Panc1 (cell line): ENCODE data around the gene FSIP1. TPM values are rescaled to one million over a fixed set of nuclear protein-coding genes. Genes with fewer than 3 reads are reported as not detected.

Experiments used
- ATAC-seq: fragments of 200-7000 bp; cut with Tn5 transposase; 2 replicates; pipeline ENCODE4 v1.9.1; 2020; ENCODE audit warnings: mild to moderate bottlenecking, moderate library complexity
- BruUV-seq: library from RNA; stranded (reverse); fragments of 400-500 nt; replicated peaks from 2 replicates; lab custom pipeline; 2021; lab: Mats Ljungman, UMichigan
- CTCF ChIA-PET: fragments of 300-600 bp; sonication (Branson Sonifier 250); formaldehyde crosslinking; loops from one replicate; lab custom pipeline; 2022; ENCODE audit warnings: antibody characterized with exemption; lab: Charles Lee
- POLR2A ChIA-PET: fragments of 300-600 bp; sonication (Branson Sonifier 250); formaldehyde crosslinking; loops from one replicate; lab custom pipeline; 2022; ENCODE audit warnings: antibody characterized with exemption; lab: Charles Lee
- DNase-seq: peaks from one replicate; pipeline ENCODE4 v3.0.0-alpha.2; 2010; ENCODE audit warnings: low read depth, low spot score
- H3K27ac ChIP-seq: 2 replicates; pipeline ENCODE4 v1.5.1; 2011; ENCODE audit warnings: mild to moderate bottlenecking, low read length, inconsistent platforms
- H3K27me3 ChIP-seq: fragments of 200-500 bp; sonication (Bioruptor generic); 2 replicates; pipeline ENCODE4 v1.6.0; 2014; ENCODE audit warnings: low read length, inconsistent platforms; ENCODE audit not compliant: control insufficient read depth, insufficient read depth
- H3K36me3 ChIP-seq: fragments of 200-500 bp; sonication (Bioruptor generic); 2 replicates; pipeline ENCODE4 v1.5.1; 2014; ENCODE audit warnings: inconsistent platforms, mild to moderate bottlenecking, low read length, moderate library complexity; ENCODE audit not compliant: control insufficient read depth, insufficient read depth
- H3K4me1 ChIP-seq: 2 replicates; pipeline ENCODE4 v1.5.1; 2011; ENCODE audit warnings: inconsistent platforms, mild to moderate bottlenecking, low read length, moderate library complexity; ENCODE audit not compliant: control insufficient read depth, insufficient read depth
- H3K4me3 ChIP-seq, 2 experiments: 2 replicates each; pipeline ENCODE4 v1.5.1; 2011 to 2012; ENCODE audit warnings: low read depth in 2 of 2, low read length in 2 of 2, mild to moderate bottlenecking in 2 of 2, inconsistent platforms in 1 of 2, moderate library complexity in 1 of 2
- H3K9me3 ChIP-seq: fragments of 200-500 bp; sonication (Bioruptor generic); 2 replicates; pipeline ENCODE4 v1.5.1; 2014; ENCODE audit warnings: low read depth, mild to moderate bottlenecking, inconsistent platforms, low read length, moderate library complexity; ENCODE audit not compliant: control insufficient read depth, insufficient read depth
- POLR2AphosphoS5 ChIP-seq: IDR thresholded peaks from 2 replicates; pipeline ENCODE4 v1.6.1; 2012; ENCODE audit warnings: mild to moderate bottlenecking, low read depth, low read length, moderate library complexity
- SIN3A ChIP-seq: IDR thresholded peaks from 2 replicates; pipeline ENCODE4 v1.6.1; 2012; ENCODE audit warnings: low read depth, mild to moderate bottlenecking, low read length, moderate library complexity, borderline replicate concordance; ENCODE audit not compliant: insufficient read depth
- TCF7L2 ChIP-seq: IDR thresholded peaks from 2 replicates; pipeline ENCODE4 v1.6.1; 2011; ENCODE audit warnings: mild to moderate bottlenecking, low read depth, low read length, inconsistent platforms
- in situ Hi-C: cut with HindIII; loops from 2 replicates; pipeline ENCODE4 v1.10.0; 2016; ENCODE audit warnings: low sequenced_read_pairs, low pct_unique_long_range_greater_than_20kb
- intact Hi-C: fragments of 100-400 bp; cut with micrococcal nuclease; formaldehyde crosslinking; loops from one replicate; pipeline ENCODE4 v1.10.0; 2022; ENCODE audit not compliant: unreplicated experiment
- total RNA-seq: library from RNA; stranded (reverse); gene quantifications from one replicate; pipeline ENCODE4 v1.2.1, GENCODE V29; 2021; ENCODE audit not compliant: unreplicated experiment
- TF ChIP-seq, protein P1 (sequence below): fragments of 450-650 bp; IDR thresholded peaks from 2 replicates; pipeline ENCODE4 v1.5.1; 2017; ENCODE audit warnings: mild to moderate bottlenecking
- TF ChIP-seq, protein P2 (sequence below), 2 experiments: IDR thresholded peaks; 2 replicates each; pipeline ENCODE4 v1.6.1; 2011 to 2012; ENCODE audit warnings: low read depth in 2 of 2, control low read depth in 1 of 2, low read length in 1 of 2, mild to moderate bottlenecking in 1 of 2, moderate library complexity in 1 of 2; ENCODE audit not compliant: insufficient read depth in 1 of 2

The FSIP1 gene
- total RNA-seq, 1 experiment from 2014 or later, result 1.4 TPM

DNA sequence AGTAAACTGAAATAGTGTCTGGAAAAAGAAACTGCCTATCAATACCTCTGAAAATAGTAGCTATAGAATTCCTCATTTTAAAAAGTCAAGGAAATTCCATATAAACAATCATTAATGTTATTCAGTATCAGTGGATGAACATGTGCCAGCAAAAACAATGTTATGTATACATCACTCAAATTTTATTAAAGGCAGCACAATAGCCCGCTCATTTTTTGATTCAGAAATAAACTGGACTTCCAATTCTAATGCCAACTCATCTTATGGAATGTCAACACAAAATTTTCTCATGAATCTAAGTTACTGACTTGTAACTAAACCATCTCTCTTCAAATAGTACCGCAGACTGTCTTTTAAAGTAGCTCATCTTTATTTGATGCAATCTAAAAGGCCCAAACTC, 182.8 kb downstream of the FSIP1 start:
- H3K27me3 ChIP-seq, result no peaks in the 10 kb centered on the region
- intact Hi-C loops (loop anchor here (10.0 kb wide), 1 partner anchor 155 kb away; no protein-coding TSS in a partner anchor), in situ Hi-C loops (no loop called here)
- no peaks in the 10 kb centered on the region for H3K4me1 ChIP-seq
- TF ChIP-seq TCF7L2 (no peak), POLR2AphosphoS5 (no peak), SIN3A (no peak)
- TF ChIP-seq, protein P1, sequence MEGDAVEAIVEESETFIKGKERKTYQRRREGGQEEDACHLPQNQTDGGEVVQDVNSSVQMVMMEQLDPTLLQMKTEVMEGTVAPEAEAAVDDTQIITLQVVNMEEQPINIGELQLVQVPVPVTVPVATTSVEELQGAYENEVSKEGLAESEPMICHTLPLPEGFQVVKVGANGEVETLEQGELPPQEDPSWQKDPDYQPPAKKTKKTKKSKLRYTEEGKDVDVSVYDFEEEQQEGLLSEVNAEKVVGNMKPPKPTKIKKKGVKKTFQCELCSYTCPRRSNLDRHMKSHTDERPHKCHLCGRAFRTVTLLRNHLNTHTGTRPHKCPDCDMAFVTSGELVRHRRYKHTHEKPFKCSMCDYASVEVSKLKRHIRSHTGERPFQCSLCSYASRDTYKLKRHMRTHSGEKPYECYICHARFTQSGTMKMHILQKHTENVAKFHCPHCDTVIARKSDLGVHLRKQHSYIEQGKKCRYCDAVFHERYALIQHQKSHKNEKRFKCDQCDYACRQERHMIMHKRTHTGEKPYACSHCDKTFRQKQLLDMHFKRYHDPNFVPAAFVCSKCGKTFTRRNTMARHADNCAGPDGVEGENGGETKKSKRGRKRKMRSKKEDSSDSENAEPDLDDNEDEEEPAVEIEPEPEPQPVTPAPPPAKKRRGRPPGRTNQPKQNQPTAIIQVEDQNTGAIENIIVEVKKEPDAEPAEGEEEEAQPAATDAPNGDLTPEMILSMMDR, result no peak
- TF ChIP-seq, protein P2, sequence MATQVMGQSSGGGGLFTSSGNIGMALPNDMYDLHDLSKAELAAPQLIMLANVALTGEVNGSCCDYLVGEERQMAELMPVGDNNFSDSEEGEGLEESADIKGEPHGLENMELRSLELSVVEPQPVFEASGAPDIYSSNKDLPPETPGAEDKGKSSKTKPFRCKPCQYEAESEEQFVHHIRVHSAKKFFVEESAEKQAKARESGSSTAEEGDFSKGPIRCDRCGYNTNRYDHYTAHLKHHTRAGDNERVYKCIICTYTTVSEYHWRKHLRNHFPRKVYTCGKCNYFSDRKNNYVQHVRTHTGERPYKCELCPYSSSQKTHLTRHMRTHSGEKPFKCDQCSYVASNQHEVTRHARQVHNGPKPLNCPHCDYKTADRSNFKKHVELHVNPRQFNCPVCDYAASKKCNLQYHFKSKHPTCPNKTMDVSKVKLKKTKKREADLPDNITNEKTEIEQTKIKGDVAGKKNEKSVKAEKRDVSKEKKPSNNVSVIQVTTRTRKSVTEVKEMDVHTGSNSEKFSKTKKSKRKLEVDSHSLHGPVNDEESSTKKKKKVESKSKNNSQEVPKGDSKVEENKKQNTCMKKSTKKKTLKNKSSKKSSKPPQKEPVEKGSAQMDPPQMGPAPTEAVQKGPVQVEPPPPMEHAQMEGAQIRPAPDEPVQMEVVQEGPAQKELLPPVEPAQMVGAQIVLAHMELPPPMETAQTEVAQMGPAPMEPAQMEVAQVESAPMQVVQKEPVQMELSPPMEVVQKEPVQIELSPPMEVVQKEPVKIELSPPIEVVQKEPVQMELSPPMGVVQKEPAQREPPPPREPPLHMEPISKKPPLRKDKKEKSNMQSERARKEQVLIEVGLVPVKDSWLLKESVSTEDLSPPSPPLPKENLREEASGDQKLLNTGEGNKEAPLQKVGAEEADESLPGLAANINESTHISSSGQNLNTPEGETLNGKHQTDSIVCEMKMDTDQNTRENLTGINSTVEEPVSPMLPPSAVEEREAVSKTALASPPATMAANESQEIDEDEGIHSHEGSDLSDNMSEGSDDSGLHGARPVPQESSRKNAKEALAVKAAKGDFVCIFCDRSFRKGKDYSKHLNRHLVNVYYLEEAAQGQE (IDR thresholded peaks at IDR 0.05; ENCODE audit: insufficient read depth in 1 of 2, low read depth in 2 of 2, low read length in 1 of 2), result no peak
- DNase-seq, result no peak
- CTCF ChIA-PET, result no interaction called here
- H3K4me3 ChIP-seq, result no peak overlapping the region
- POLR2A ChIA-PET, result no interaction called here
- H3K27ac ChIP-seq, result no peak overlapping the region
- H3K36me3 ChIP-seq, result no peaks in the 10 kb centered on the region
- no peaks in the 10 kb centered on the region for H3K9me3 ChIP-seq
- ATAC-seq, result no peak
- no TSS peak for BruUV-seq

DNA sequence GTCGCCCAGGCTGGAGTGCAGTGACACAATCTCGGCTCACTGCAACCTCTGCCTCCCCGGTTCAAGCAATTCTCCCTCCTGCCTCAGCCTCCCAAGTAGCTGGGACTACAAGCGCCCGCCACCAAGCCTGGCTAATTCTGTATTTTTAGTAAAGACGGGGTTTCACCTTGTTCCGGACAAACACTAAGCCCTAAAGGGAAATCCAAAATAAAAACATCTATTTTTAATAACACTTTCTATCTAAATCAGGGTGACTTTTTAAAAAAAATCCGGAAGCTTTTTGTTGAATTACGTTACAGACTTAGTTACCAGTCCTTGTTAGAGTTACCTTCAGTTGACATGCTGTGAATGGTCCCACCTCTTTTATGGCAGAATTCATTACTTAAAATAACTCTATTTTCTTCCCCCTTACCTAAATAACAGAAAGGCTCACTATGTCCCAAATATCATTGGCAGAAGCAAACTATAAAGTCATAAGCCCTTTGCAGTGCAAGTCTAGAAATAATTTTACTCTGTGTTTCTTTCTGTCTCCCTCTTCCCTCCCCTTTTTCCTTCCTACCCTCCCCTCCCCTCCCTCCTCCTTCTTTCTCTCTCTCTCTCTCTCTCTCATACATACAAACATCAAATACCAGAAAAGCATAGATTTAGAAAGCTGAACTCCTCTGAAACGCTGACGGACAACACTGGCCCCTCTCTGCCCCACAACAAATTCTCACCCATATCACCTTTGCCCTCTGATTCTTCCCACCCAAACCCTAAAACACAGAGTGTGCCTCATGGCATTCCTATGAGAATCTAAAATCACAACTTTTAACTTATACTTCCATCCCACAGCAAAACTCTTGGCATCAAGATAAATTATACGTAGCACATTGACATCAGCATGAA, 183.4 kb downstream of the FSIP1 start:
- in situ Hi-C loops (no loop called here), intact Hi-C loops (loop anchor here (10.0 kb wide), 1 partner anchor 156 kb away; no protein-coding TSS in a partner anchor)
- H3K27ac ChIP-seq, result no peak overlapping the region
- no peak overlapping the region for H3K4me3 ChIP-seq
- ChIA-PET POLR2A (no interaction called here), CTCF (interaction anchor here (0.6 kb wide), 1 partner anchor 1117 kb away, joined by 3 read pairs; no protein-coding TSS in a partner anchor)
- DNase-seq (no peak), ATAC-seq (no peak)
- no peaks in the 10 kb centered on the region for H3K4me1 ChIP-seq
- no peaks in the 10 kb centered on the region for H3K9me3 ChIP-seq
- no TSS peak for BruUV-seq
- no peaks in the 10 kb centered on the region for H3K27me3 ChIP-seq
- TF ChIP-seq POLR2AphosphoS5 (no peak), SIN3A (no peak), TCF7L2 (no peak)
- TF ChIP-seq, protein P1, result no peak
- TF ChIP-seq, protein P2 (IDR thresholded peaks at IDR 0.05; ENCODE audit: insufficient read depth in 1 of 2, low read depth in 2 of 2, low read length in 1 of 2), result no peak
- H3K36me3 ChIP-seq, result no peaks in the 10 kb centered on the region
